ENCODE measurements around the gene NXN.

Gene NXN

DNA sequence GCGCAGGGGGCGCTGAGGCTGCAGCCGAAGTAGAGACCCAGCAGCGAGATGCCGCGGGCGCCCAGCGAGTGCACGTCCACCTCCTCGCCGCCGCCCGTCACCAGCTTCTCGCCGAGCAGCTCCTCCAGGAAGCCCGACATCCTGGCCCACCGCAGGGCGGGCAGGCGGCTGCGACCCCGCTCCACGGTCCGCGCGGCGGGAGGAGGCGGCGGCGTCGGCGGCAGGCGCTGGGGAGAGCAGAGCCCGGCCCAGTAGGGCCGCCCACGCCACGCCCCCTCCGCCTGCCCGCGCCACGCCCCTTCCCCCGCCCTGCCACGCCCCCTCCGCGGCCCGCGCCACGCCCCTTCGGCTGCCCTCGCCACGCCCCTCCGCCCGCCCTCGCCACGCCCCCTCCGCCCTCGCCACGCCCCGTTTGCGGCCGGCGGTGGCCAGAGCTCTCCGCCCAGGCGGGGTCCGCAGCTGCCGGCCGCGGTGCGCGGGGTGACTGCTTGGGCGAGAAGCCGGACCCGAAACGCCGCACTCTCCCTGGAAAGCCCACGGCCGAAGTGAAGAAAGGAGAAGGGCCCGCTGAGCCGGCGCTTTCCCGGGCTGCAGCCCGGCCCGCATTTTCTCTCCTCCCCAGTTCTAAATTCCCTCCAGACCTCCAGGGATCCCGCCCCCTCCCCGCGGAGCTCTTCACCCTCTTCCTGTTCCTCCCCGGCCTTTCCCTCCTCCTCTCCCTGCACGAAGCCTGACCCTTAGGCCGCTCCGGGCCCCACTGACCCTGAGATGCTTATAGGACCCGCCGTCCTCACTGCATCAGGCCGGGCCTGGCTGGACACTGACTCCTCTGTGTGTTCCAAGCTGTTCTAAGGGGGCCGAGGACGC, at the start of gene NXN:
NXN (minus strand) TSS at position 238 of the 867 bp plus-strand sequence.
- DNase-seq (ENCODE audit: low read depth in 2 of 2), result peak; percentile 74 to 80

DNA sequence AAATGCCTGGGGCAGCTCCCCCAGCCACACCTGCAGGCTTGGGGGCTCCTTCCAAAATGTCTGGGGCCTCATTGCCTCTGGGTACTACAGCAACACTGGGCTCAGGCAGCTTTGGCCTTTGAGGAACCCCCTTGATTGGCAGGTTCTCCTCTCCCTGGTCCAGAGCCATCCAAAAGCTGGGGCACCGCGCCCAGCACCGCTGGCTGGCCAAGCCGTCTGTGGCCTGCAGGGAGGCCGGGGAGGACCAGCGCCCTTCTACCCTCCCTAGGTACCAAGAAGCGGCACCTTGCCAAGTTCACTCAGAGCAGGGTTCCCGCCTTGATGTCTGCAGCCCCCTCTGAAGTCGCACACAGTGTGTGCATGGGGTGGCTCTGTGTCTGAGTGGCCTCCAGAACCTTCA, 47.5 kb upstream of the NXN start:
- no peak for DNase-seq (ENCODE audit: low read depth in 2 of 2)

DNA sequence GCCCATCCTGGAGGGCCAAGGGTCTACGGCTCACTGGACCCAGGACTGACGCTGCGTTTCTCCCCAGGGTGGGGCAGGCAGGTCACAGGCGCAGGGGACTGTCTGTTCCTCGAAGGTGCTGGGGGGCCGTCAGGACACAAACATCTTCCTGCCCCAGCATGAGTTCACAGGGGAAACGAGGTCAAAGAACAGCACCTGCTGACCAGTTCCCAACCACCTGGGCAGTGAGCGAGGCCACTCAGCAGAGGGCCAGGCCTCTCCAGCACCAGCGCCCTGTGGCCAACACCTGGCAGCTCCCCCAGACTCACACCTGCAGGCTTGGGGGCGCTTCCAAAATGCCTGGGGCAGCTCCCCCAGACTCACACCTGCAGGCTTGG, 47.0 kb upstream of the NXN start:
- DNase-seq (ENCODE audit: low read depth in 2 of 2), result no peak

DNA sequence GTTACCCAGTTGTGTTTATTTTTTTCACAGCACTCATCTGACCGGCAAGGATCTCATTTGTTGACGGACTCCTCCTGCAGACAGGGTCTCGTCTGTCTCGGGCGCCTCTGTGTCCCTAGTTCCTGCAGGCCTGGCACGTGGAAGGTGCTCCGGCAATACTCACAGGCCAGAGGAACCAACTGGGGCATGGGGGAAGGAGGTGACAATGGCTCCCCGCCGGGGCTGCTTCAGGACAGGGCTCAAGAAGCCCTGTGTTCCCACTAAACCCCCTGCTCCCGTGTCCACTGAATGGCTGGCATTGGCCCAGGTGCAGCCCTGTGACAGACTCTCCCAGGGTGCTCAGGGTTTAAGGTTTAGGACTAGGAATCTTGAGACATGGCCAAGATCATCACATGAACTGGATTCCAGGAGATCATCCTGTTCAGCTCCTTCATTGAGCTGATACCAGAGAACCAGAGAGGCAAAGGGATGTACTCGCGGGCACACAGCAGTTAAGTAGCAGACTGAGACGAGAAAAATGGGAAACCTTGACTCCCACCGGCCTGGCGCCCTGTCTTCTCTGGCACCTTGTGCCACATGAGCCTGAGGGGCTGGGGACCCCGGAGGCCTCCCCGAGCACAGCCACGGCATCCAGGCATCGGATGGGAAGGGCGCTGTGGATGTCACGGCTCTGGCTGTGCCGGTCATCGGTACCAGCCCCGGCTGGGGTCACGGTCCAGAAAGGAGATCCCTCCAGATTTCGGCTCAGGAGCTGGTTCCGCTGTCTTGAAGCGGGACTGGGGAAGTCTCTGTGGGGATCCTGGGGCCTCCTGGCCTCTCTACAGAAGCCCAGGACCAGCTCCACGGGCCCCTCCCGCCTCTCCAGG, 46.4 kb upstream of the NXN start:
- no peak for DNase-seq (ENCODE audit: low read depth in 2 of 2)

DNA sequence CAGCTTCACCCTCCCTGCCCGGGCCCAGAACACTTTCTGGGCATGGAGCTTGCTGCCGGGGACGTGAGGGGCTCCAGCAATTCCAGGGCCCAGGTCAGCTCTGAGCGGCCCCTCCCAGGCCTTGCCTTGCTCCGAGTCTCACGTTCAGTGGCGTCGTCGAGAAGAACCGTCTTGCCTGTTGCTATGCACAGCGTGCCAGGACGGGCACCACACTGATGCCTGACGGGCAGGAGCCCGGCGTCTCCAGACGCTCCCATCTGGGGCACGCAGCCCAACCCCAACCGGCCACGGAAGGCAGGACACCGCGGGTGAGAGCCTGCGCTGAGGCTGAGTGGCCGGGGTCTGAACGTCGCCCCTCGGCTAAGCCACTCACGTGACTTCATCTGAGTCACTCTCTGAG, 44.5 kb upstream of the NXN start:
- DNase-seq (ENCODE audit: low read depth in 2 of 2), result no peak

DNA sequence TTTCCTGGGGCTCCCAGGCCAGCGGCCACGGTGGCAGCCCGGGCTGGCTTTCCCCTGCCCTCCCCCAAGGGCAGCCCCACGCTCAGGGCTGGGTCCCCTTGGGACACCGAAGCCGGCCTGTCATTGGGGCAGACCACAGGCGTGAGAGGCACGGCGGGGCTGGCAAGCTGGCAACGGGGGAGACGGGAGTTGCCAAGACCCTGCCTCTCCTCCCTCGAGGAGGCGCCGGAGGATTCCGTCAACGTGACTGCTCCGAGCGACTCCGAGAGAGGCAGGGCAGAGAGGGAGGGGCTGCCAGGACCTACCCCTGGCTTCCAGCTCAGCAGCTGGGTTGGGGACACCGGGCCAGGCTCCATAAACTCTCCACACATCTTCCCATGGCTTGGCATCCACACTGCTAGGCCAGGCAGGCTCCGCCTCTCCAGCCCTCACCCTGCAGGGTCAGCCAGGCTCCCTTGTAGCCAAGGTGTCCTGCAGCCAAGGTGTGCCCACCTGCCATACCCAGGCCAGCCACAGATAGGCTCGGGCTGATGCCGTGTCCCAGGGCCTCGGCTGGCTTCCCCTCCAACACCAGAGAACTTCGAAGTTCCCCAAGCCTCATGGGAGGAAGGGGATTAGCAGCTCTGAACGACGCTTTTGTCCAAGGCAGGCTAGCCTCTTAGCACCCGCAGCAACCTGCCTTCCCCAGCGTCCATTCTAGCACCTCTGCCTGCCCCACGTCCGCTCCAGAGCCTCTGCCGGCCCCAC, 42.9 kb upstream of the NXN start:
- no peak for DNase-seq (ENCODE audit: low read depth in 2 of 2)

DNA sequence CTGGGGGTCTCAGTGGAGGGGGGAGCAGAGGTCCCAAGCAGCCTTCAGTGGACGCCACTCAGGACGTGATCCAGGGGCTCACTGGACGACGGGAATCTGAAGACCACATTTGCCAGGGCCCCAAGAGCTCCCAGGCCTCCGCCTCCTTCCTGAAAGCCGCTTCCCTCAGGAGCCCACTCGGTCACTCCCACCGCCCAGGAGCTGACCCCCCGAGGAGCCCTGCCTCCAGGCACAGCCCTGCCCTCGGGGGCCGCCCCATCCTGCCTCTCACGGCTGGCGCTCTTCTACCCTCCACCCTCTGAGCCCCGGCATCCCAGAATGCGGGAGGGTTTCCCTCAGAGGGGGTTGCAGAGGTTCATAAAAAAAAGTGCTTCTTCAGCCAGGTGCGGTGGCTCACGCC, 41.6 kb upstream of the NXN start:
- no peak for DNase-seq (ENCODE audit: low read depth in 2 of 2)

DNA sequence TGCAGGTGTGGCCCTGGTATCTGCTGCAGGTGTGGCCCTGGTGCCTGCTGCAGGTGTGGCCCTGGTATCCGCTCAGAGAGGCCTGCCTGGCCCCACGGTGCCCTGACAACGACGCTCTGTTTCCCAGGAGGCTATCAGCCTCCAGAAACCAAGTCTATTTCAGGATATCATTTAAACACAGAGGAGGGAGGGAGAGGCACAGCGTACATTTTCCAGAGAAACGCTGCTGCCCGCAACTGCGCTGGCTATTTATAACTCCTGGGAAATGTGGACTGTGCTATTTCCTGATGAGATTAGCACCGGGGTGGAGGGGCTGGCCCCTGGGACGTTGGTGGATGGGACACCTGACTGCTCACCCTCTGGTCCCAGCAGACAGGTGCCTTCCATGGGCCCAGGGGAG, 39.9 kb upstream of the NXN start:
- DNase-seq (ENCODE audit: low read depth in 2 of 2), result no peak

DNA sequence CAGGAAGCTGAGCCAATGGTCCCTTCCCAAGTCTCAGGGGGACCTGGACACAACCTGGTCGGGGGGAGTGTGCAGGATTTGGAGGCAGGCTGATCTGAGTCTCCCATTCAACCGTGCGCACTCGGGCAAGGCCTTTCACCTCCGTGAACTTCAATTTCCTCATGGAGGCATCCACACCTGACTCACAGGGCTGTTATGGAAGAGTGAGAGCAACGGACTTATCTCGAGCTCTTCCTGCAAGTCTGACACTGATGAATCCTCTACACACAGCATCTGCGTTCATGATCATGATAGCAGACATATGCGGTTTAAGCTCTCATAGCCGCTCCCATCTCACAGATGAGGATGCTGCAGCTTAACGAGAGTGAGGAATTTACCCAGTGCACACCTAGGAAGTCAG, 39.0 kb upstream of the NXN start:
- DNase-seq (ENCODE audit: low read depth in 2 of 2), result no peak

DNA sequence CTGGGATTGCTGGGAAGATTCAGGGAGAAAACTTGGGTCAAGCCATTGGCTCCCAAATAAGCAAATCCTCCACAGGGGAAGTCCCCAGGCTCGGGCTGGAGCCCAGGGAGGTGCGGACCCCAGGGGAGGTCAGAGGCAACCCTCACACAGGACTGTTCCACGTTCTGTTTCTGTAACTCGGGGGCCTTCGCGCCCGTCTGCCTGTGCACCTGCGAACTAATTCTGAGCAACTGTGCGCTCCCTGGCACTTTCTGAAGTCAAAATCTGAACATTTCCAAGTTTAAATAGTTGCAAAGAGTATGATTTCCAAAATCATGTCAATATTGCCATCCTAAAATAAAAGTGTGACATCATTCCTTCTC, 34.1 kb upstream of the NXN start:
- no peak for DNase-seq (ENCODE audit: low read depth in 2 of 2)

DNA sequence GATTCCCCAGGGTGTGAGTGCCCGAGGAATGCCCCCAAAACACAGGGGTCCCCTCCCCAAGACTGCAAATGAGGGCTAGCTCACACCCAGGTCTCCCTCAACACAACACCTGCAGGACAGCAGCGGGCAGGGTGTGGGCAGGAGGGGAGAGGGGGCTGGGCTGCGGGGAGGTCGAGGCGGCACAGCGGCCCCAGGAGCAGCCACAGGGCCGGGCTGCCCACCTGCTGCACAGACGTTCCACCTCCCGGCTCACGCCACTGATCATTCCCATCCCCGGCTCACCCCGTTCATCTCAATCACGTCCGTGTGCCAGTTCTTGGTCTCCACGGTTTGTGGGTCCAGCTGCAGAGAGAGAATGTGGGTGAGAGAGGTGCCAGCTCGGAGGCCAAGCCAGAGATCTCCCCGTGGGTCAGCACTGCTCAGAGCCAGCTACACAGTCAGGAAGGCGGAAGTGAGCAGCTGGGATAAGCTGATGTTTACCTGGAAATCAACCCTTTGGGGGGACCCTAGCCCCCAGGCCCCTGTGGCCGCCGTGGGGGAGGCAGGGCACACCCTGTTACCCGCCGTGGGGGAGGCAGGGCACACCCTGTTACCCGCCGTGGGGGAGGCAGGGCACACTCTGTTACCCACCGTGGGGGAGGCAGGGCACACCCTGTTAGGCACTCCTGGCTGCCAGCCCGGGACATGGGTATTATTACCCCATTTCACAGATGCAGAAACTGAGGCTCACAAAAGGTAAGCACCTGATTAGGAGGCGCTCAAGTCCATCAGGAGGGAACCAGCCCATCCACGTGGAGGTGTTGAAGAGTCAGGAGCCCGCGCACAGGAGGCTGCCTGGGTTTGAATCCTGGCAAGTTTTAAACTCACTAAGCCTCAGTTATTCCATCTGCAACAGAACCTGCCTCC, 33.5 kb upstream of the NXN start:
- DNase-seq (ENCODE audit: low read depth in 2 of 2), result no peak

DNA sequence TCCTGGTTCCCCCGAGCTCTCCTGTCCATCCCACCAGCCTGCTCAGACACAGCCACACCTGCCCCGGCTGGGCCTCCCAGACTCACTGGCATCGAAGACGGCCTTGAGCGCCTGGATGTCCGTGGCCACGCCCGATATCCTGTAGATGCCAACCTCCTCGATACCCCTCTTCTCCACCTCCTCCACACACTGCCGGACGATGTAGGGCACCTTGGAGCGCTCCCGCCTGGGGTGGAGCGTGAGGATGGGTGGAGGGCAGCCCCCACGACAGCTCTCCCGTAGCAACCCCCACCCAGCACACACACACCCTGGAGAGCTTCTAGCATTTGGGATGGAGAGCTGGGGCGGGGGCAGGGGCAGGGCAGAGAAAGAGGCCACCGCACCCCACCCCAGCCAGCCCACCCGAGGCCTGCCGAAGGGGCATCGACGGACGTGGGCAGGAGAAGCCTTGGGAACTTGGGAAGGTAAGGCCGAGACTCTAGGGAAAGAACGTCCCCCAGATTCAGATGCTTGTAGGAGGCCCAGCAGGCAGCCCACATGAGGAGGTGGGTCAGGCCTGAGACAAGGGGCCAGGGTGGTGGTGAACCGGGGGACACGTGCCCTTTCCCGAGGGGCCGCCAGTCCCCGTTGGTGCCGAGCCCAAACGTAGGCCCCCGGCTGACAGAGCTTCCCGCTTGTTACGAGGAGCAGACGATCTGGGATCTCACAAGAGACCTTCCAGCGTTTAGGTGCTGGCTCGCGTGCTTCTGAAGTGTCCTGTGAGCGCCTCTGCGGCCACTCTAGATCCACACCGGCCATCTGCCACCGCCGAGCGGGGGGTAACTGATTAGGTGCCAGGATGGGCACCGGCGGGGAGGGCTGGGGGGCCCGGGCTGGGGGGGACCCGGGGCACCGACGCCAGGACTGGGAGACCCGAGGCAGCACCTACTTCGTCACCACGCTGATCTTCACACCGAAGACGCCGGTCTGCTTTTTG, 32.5 kb upstream of the NXN start:
- no peak for DNase-seq (ENCODE audit: low read depth in 2 of 2)

DNA sequence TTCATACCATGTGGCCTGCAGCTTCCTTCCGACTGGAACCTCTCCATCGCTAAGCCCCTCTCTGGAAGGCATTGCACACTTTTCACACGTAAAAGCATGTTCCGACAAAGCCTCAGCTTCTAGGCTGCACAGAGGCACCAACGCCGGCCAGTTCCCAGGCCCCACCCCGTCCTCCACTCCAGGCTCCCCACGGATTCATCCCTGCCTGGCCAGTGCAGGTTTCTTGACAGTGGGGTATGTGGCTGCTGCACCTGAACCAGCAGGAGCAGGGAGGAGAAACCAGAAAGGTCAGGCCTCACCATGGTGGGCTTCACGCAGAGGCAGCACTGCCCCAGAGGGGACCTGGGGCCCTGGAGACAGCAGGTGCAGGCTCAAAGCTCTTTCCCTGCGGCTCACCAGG, 31.6 kb upstream of the NXN start:
- DNase-seq (ENCODE audit: low read depth in 2 of 2), result no peak

DNA sequence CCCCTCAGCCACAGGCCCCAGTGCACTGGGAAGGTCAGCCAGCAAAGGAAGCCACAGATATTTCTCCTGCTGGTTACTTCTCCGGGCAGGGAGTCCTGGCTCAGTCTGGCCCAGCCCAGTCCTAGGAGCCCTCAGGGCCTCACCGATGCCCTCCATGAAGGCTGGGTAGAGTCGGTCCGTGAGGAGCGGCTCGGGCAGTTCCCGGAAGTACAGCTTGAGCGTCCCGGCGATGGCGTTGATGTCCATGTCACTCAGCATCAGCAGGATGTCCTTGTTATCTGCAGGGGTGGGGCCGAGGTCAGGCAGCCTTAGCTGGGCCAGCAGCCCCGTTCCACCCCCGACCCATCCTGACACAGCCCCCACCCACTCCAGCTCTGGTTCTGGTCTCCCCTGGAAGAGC, 31.0 kb upstream of the NXN start:
- DNase-seq (ENCODE audit: low read depth in 2 of 2), result no peak

DNA sequence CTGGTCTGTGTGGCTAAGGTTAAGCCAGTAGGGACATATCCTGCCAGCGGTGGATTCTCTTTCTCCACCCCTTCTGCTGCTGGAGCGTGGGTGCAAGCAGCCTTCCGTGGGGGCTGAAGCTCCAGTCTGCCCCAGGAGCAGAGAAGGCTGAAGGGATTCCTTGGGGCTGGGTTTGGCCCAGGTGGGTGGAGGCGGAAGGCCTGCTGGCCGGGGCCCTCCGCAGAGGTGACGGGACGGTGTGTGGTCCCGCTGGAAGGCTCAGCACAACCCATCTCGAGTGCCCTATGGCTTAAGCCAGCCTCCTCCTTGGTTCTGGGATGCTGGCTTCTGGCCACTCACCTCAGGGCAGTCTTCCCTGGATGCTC, 30.5 kb upstream of the NXN start:
- no peak for DNase-seq (ENCODE audit: low read depth in 2 of 2)

DNA sequence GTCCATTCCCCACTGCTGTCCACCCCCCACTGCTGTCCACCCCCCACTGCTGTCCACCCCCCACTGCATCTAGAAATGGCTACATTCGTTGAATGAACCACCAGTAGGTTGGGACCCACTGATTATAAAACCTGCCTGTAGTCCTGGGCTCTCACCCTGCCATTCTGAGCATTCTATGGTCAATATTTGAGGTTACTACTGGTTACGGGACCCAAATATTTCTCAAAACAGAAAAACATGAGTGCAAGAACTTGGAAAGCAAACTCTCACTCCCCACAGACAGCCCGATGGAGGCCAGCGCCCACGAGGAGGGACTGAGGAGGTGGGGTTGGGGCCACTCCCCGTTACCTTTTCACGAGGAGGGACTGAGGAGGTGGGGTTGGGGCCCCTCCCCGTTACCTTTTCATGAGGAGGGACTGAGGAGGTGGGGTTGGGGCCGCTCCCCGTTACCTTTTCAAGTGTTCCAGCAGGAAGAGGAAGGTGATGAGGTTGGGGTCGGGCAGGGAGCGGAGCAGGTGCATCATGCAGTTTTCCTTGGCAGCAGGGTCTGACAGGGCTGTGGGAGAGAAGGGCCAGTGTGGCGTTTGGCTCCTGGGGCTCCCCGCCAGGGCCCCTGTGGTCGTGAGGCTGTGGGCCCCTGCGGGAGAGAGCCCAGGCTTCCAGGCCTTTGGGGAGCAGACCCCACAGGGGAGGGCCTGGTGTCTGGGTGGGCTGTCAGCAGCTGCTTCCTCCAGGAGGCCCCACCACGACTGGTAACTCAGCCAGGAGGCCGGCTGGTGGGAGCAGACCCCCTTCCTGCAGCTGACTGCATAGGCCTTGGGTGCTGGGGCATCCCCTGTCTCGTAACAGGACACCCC, 29.9 kb upstream of the NXN start:
- DNase-seq (ENCODE audit: low read depth in 2 of 2), result no peak

DNA sequence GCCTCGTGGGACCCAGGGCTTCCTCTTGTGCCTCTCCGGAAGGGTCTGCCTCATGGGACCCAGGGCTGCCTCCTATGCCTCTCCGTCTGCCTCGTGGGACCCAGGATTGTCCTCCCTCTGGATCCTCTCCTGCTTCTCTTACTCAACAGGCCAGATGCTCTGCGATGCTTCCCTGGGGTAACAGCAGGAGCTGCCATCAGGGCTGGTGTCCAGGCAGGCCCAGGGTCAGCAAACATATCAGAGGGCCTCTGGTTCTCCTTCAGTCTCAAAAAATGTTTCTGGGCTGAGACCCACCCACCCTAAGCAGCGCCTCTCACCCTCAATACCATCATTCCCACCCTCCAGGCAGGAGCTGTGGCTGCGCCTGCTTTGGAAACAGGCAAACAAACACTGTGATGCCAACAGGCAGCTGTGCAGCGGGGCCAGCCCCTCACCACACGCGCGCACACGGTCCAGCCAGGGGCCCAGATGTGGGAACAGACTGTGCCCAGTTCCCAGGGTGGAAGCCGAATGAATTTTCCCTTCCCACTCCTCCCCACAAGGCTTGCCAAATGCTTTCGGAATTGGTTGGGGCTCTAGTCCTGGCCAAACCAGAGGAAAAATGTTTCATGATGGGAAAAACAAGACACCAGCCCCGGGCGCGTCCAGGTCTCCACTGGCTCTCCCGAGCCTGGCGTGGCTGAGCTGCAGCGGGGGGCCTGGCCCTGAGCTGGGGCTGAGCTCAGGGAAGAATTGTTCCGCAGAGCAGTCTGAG, 28.6 kb upstream of the NXN start:
- DNase-seq (ENCODE audit: low read depth in 2 of 2), result no peak

DNA sequence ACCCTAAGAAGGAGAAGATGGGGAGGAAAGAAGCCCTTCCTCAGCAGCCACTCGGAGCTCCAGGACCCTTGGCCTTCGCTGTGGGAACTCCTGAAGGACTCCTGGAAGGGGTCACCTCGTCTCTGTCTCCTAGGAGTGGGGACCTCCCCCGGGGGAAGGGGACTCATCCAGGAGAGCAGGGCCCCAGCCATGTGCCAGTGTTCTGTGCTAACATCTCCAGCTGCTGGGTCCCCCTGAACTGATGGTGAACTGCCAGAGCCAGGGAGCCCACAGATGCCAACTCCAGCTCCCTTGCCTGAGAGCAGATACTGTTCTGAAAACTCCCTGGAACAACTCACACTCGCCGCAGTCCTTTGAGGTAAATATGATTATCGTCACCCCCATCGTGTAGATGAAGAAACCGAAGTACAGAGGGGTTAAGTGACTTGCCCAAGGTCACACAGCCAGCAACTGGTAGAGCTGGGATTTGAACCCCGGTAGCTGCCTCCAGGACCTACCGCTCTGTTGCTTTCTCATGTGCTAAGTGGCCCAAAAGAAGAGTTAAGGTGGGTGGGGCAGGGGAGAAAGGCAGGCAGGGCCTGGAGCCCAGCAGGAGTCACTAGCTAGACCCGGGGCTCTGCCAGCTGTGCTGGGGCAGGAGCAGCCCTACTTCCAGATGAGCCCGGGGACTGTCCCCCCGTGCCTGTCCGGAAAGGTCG, 27.9 kb upstream of the NXN start:
- no peak for DNase-seq (ENCODE audit: low read depth in 2 of 2)
